Esophagus squamous epithelium (tissue), 4 donors: ENCODE data around the gene MAGEA8.

Experiments
- CTCF ChIP-seq, 6 experiments: fragments of 450-650 bp in 4 of 6; fragments of 200-600 bp in 2 of 6; sonication (generic) in 2 of 6; IDR thresholded peaks; one replicate each; pipeline ENCODE4 v1.5.1; 2016 to 2019; ENCODE audit warnings: antibody characterized with exemption in 6 of 6, mild to moderate bottlenecking in 4 of 6, moderate library complexity in 4 of 6
- POLR2A ChIP-seq, 4 donors: fragments of 450-650 bp; IDR thresholded peaks; one replicate each; pipeline ENCODE4 v1.6.1; 2017; ENCODE audit warnings: antibody characterized with exemption in 4 of 4, mild to moderate bottlenecking in 4 of 4, moderate library complexity in 3 of 4

- TF ChIP-seq CTCF (IDR thresholded peaks at IDR 0.05): no peak
- no peak for TF ChIP-seq POLR2A (IDR thresholded peaks at IDR 0.05)
Measured at GRCh38 chrX:149877157-149877556, 3.8 kb upstream of the MAGEA8 start.
